Endothelial cell of umbilical vein (primary cell): Measurements from ENCODE around the gene ARL13A. TPM values are rescaled to one million over a fixed set of nuclear protein-coding genes. Genes with fewer than 3 reads are reported as not detected.

ENCODE experiments used
- BruUV-seq: library from RNA; stranded (reverse); fragments of 400-500 nt; replicated peaks from 2 replicates; lab custom pipeline; 2021; lab: Mats Ljungman, UMichigan
- CTCF ChIA-PET: fragments of 300-600, 350-600 bp; sonication (Branson Sonifier 250); formaldehyde crosslinking; loops from one replicate; lab custom pipeline; 2021; ENCODE audit warnings: antibody characterized with exemption, inconsistent platforms; lab: Charles Lee
- POLR2A ChIA-PET: fragments of 300-600, 350-600 bp; sonication (Branson Sonifier 250); formaldehyde crosslinking; loops from one replicate; lab custom pipeline; 2021; ENCODE audit warnings: antibody characterized with exemption, inconsistent platforms; lab: Charles Lee
- DNase-seq: peaks from one replicate; pipeline ENCODE4 v3.0.0-alpha.2; 2011; ENCODE audit warnings: low read depth, low spot score
- FAIRE-seq: peaks from 2 replicates; lab custom pipeline; 2011; peaks lifted over from hg19 to GRCh38; lab: Jason Lieb, UNC
- H2AFZ ChIP-seq: 2 replicates; pipeline ENCODE4 v1.6.0; 2012; ENCODE audit warnings: low read depth, low read length, control low read depth, inconsistent platforms
- H3K27ac ChIP-seq: 2 replicates; pipeline ENCODE4 v1.5.1; 2011; ENCODE audit warnings: low read depth, mild to moderate bottlenecking, control low read depth, low read length, moderate library complexity; ENCODE audit not compliant: insufficient read depth
- H3K27me3 ChIP-seq, 2 experiments: 2 replicates each; pipeline versions ENCODE4 v1.6.0 to v1.6.1; 2011; ENCODE audit warnings: low read length in 2 of 2, mixed read lengths in 1 of 2; ENCODE audit not compliant: control insufficient read depth in 2 of 2, insufficient read depth in 2 of 2
- H3K36me3 ChIP-seq, 2 experiments: 2 replicates in 1 of 2; 3 replicates in 1 of 2; pipeline ENCODE4 v1.5.1; 2011; ENCODE audit warnings: low read length in 2 of 2, mild to moderate bottlenecking in 1 of 2, moderate library complexity in 1 of 2; ENCODE audit not compliant: control insufficient read depth in 2 of 2, insufficient read depth in 2 of 2; ENCODE audit errors: extremely low read depth in 1 of 2
- H3K4me1 ChIP-seq: 3 replicates; pipeline ENCODE4 v1.5.1; 2011; ENCODE audit warnings: mild to moderate bottlenecking, low read length; ENCODE audit not compliant: control insufficient read depth, insufficient read depth; ENCODE audit errors: extremely low read depth
- H3K4me2 ChIP-seq: 2 replicates; pipeline ENCODE4 v1.6.1; 2011; ENCODE audit warnings: low read length, control low read depth, mixed read lengths; ENCODE audit not compliant: insufficient read depth
- H3K4me3 ChIP-seq, 3 experiments: fragments of 200-600 bp in 1 of 3; sonication (generic), shearing (Covaris generic) in 1 of 3; replicated peaks in 1 of 3; 2 replicates each; pipeline ENCODE4 v1.5.1; 2011 to 2016; ENCODE audit warnings: control low read depth in 3 of 3, low read length in 3 of 3, mild to moderate bottlenecking in 2 of 3, inconsistent platforms in 1 of 3, low read depth in 1 of 3, moderate library complexity in 1 of 3; ENCODE audit not compliant: insufficient read depth in 1 of 3
- H3K79me2 ChIP-seq: 2 replicates; pipeline ENCODE4 v1.6.0; 2012; ENCODE audit warnings: low read length, inconsistent platforms; ENCODE audit not compliant: control insufficient read depth, insufficient read depth
- H3K9ac ChIP-seq: replicated peaks from 2 replicates; pipeline ENCODE3; 2011; ENCODE audit warnings: low read length, control low read depth; ENCODE audit not compliant: insufficient read depth; ENCODE audit errors: extremely low read depth
- H3K9me1 ChIP-seq: replicated peaks from 3 replicates; pipeline ENCODE4 v1.6.0; 2011; ENCODE audit warnings: mild to moderate bottlenecking, low read length; ENCODE audit not compliant: control insufficient read depth, insufficient read depth; ENCODE audit errors: extremely low read depth
- H3K9me3 ChIP-seq: replicated peaks from 2 replicates; pipeline ENCODE4 v1.5.1; 2012; ENCODE audit warnings: low read length, inconsistent platforms; ENCODE audit not compliant: control insufficient read depth, insufficient read depth
- H4K20me1 ChIP-seq: replicated peaks from 2 replicates; pipeline ENCODE3; 2011; ENCODE audit warnings: mild to moderate bottlenecking, low read length; ENCODE audit not compliant: control insufficient read depth, insufficient read depth; ENCODE audit errors: extremely low read depth
- CTCF ChIP-seq, 2 donors: IDR thresholded peaks; 1 replicate in 1 of 2; 2 replicates in 1 of 2; pipeline ENCODE4 v1.5.1; 2011; ENCODE audit warnings: low read length in 2 of 2, mild to moderate bottlenecking in 2 of 2, moderate library complexity in 2 of 2, control low read depth in 1 of 2, inconsistent platforms in 1 of 2, low read depth in 1 of 2; ENCODE audit not compliant: insufficient read depth in 1 of 2; ENCODE audit errors: extremely low read depth in 1 of 2
- EZH2 ChIP-seq: IDR thresholded peaks from 2 replicates; pipeline ENCODE4 v1.6.1; 2012; ENCODE audit warnings: borderline replicate concordance, low read depth, mild to moderate bottlenecking, moderate library complexity, low read length, inconsistent platforms; ENCODE audit not compliant: severe bottlenecking
- FOS ChIP-seq: IDR thresholded peaks from 2 replicates; pipeline ENCODE4 v1.6.1; 2011; ENCODE audit warnings: mild to moderate bottlenecking, low read length, moderate library complexity, borderline replicate concordance; ENCODE audit not compliant: insufficient read depth
- GATA2 ChIP-seq: IDR thresholded peaks from 2 replicates; pipeline ENCODE4 v1.7.0; 2011; ENCODE audit warnings: low read depth, mild to moderate bottlenecking, moderate library complexity, mixed read lengths, low read length; ENCODE audit not compliant: insufficient read length, insufficient read depth
- JUN ChIP-seq: IDR thresholded peaks from 2 replicates; pipeline ENCODE4 v1.6.1; 2011; ENCODE audit warnings: borderline replicate concordance, low read depth; ENCODE audit not compliant: insufficient read length, insufficient read depth
- MAX ChIP-seq: IDR thresholded peaks from 2 replicates; pipeline ENCODE4 v1.6.1; 2011; ENCODE audit not compliant: insufficient read depth, insufficient read length
- MYC ChIP-seq: IDR thresholded peaks from one replicate; pipeline ENCODE4 v1.6.1; 2011; ENCODE audit warnings: mild to moderate bottlenecking, low read depth, low read length
- POLR2A ChIP-seq: IDR thresholded peaks from 2 replicates; pipeline ENCODE4 v1.6.1; 2012; ENCODE audit warnings: low read depth, mild to moderate bottlenecking, control low read depth, low read length
- POLR2AphosphoS5 ChIP-seq: IDR thresholded peaks from 2 replicates; pipeline ENCODE4 v1.6.1; 2012; ENCODE audit warnings: low read depth, mild to moderate bottlenecking, control low read depth, low read length, moderate library complexity; ENCODE audit not compliant: insufficient read depth
- dilution Hi-C: fragments of 300-500 bp; cut with MboI; formaldehyde crosslinking; loops from one replicate; pipeline ENCODE4 v1.15.0; 2019; ENCODE audit warnings: low sequenced_read_pairs; ENCODE audit not compliant: extremely low pct_ligation_motif_present
- intact Hi-C: fragments of 100-400 bp; cut with micrococcal nuclease; formaldehyde crosslinking; loops from one replicate; pipeline ENCODE4 v1.10.0; 2022
- polyA plus RNA-seq, 4 experiments: library from polyadenylated mRNA; depleted of rRNA in 3 of 4; stranded (reverse) in 3 of 4; unstranded in 1 of 4; fragments of >200 nt; gene quantifications; 2 replicates each; pipeline versions ENCODE4 v1.2.1 to v1.2.3, GENCODE V29; 2011 to 2012; ENCODE audit warnings: missing spikeins in 1 of 4
- total RNA-seq: library from RNA; stranded (reverse); gene quantifications from 2 replicates; pipeline ENCODE4 v1.2.3, GENCODE V29; 2021

The ARL13A gene
- total and polyA plus RNA-seq, 2 donors (not counting 3 experiments of a cell fraction or from before 2014, with no cell fraction given), result not detected

GRCh38 chrX:100995469-100995868, 26.0 kb downstream of the ARL13A start:
- FAIRE-seq (peak; percentile 78), DNase-seq (peak; percentile 37)
- no TSS peak for BruUV-seq
- Histone ChIP-seq H3K4me1 (peaks cover 20% of the 10 kb centered on the region), H3K4me3 (no peak overlapping the region), H3K9me1 (no peaks in the 10 kb centered on the region), H3K9me3 (no peaks in the 10 kb centered on the region), H3K36me3 (peaks cover 0 to 3% of the 10 kb centered on the region in 2 experiments), H4K20me1 (no peaks in the 10 kb centered on the region), H3K4me2 (no peak overlapping the region), H3K27ac (peak overlapping the region; percentile 4), H3K79me2 (no peaks in the 10 kb centered on the region), H2AFZ (no peak overlapping the region), H3K27me3 (no peaks in the 10 kb centered on the region), H3K9ac (no peak overlapping the region)
- CTCF ChIA-PET, result no interaction called here
- dilution Hi-C loops (no loop called here), intact Hi-C loops (loop anchor here (2.0 kb wide), 1 partner anchor 23 kb away; no protein-coding TSS in a partner anchor)
- no peak for TF ChIP-seq EZH2
- no peak for TF ChIP-seq MAX
- no peak for TF ChIP-seq JUN
- TF ChIP-seq FOS, result peak; percentile 21
- no peak for TF ChIP-seq MYC
- POLR2A ChIA-PET, result no interaction called here

- BruUV-seq, result no TSS peak
- no peak for FAIRE-seq
- CTCF ChIA-PET, result no interaction called here
These were observed 29.9 kb downstream of the ARL13A start for GRCh38 chrX:100999451-100999850.

More at GRCh38 chrX:100999451-100999850, 29.9 kb downstream of the ARL13A start:
- peaks cover 14% of the 10 kb centered on the region for H3K4me1 ChIP-seq
- no peak overlapping the region for H3K4me3 ChIP-seq
- no peak overlapping the region for H3K4me2 ChIP-seq
- H2AFZ ChIP-seq, result no peak overlapping the region
- no peaks in the 10 kb centered on the region for H4K20me1 ChIP-seq
- no peak for TF ChIP-seq MYC
- no peak for TF ChIP-seq JUN
- TF ChIP-seq POLR2A, result no peak
- no peak for TF ChIP-seq MAX
- TF ChIP-seq FOS, result no peak
- no peak for TF ChIP-seq EZH2
- TF ChIP-seq CTCF (IDR thresholded peaks at IDR 0.05; ENCODE audit: extremely low read depth in 1 of 2, insufficient read depth in 1 of 2, low read depth in 1 of 2, low read length in 2 of 2), result no peak
- no peak for TF ChIP-seq GATA2
- no peak for TF ChIP-seq POLR2AphosphoS5
- POLR2A ChIA-PET, result no interaction called here
- H3K27ac ChIP-seq, result no peak overlapping the region
- DNase-seq, result no peak
- H3K9me1 ChIP-seq, result no peaks in the 10 kb centered on the region
- H3K9me3 ChIP-seq, result no peaks in the 10 kb centered on the region
- intact Hi-C loops, result no loop called here
- no peak overlapping the region for H3K9ac ChIP-seq
- dilution Hi-C loops, result no loop called here
- no peaks in the 10 kb centered on the region for H3K27me3 ChIP-seq
- peaks cover 0 to 3% of the 10 kb centered on the region in 2 experiments for H3K36me3 ChIP-seq
- no peaks in the 10 kb centered on the region for H3K79me2 ChIP-seq
